Fibroblast of pulmonary artery (primary cell): ENCODE results near the gene GPC5.
A peak's percentile ranks its signal among the peaks of the same experiment; 100 is the strongest.

ENCODE experiments used
- DNase-seq: peaks from one replicate; pipeline ENCODE4 v3.0.0-alpha.2; 2010; ENCODE audit warnings: low read depth
- H3K4me3 ChIP-seq: replicated peaks from 2 replicates; pipeline ENCODE4 v1.5.1; 2011; ENCODE audit warnings: low read depth, mild to moderate bottlenecking, control low read depth, low read length, moderate library complexity
- TF ChIP-seq, protein P1 (sequence below): IDR thresholded peaks from 2 replicates; pipeline ENCODE4 v1.5.1; 2011; ENCODE audit warnings: mild to moderate bottlenecking, control low read depth, low read length, inconsistent platforms; ENCODE audit errors: missing control alignments

GPC5 gene

DNA sequence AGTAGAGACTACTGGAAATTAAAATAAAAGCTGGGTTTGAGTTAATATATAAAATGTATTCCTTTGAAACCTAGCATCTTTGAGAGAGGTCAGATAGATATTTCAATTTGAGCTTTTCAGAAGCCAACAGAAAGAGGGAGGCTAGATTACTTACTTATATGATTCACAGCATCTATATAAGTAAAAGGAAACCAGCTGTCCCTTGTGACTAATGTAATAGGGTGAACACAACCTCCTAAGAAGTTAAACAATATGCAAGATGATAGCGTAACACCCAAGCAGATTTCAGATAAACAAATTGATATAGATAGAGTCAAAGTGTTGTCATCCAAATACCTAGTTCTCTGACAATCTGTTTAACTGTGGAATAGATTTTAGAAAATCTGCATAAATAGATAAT lies 1434.7 kb downstream of the GPC5 start:
- TF ChIP-seq, protein P1, sequence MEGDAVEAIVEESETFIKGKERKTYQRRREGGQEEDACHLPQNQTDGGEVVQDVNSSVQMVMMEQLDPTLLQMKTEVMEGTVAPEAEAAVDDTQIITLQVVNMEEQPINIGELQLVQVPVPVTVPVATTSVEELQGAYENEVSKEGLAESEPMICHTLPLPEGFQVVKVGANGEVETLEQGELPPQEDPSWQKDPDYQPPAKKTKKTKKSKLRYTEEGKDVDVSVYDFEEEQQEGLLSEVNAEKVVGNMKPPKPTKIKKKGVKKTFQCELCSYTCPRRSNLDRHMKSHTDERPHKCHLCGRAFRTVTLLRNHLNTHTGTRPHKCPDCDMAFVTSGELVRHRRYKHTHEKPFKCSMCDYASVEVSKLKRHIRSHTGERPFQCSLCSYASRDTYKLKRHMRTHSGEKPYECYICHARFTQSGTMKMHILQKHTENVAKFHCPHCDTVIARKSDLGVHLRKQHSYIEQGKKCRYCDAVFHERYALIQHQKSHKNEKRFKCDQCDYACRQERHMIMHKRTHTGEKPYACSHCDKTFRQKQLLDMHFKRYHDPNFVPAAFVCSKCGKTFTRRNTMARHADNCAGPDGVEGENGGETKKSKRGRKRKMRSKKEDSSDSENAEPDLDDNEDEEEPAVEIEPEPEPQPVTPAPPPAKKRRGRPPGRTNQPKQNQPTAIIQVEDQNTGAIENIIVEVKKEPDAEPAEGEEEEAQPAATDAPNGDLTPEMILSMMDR: no peak
- peak; percentile 21 for DNase-seq
- H3K4me3 ChIP-seq: no peak overlapping the region

DNA sequence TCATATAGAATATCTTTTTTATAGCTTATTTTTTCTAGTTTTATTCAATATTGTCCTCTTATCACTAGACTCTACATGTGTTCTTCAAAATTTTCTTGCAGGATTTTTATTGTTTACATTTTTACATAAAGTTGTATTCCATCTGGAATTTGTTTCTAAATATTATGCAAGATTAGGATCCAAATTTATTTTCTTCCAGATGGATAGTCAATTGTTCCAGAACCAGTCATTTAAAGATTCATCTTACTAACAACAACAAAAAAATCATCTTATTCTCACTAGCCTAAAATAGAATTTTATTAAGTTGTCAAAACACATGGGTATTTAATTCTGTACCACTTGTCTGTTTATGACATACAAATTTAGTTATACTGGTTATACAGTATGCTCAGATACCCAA lies 1437.8 kb downstream of the GPC5 start:
- TF ChIP-seq, protein P1: no peak
- no peak overlapping the region for H3K4me3 ChIP-seq
- no peak for DNase-seq

DNA sequence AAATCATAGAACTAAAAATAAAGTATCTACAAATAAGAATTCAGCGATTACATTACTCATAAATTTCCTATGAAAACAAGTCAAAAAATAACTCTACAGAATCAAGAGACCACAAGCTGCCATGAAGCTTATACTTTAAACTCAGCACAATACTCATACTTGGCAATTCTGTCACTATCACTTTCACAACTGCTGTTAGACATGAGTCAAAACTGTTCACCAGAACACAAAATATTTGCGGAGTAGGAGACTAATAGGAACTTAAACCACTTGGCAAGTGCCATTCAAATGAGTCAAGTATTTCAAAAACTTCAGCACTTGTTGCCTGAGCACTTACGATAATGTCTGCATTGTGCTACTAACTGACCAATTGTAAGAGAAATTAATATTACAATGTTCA lies 1440.4 kb downstream of the GPC5 start:
- TF ChIP-seq, protein P1: no peak
- DNase-seq: peak; percentile 90
- H3K4me3 ChIP-seq: no peak overlapping the region

DNA sequence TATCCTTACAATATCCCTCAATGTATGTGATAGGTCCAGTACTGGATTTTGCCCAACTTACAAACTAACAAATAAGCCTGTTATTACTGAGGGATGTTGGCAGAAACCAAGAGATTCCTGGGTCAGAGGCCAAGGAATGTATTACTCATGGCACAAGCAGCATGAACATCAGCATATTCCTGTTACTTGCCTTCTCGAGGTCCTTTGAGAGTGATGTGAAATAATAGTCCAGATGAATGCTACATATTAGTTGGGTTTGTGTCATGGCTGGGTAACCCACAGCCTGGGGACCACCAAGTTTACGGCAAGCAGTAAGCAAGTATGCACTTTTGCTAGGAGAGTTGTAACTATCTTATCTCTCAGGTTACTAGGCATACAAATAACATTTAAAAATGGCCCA lies 1443.7 kb downstream of the GPC5 start:
- DNase-seq: peak; percentile 92
- TF ChIP-seq, protein P1: no peak

DNA sequence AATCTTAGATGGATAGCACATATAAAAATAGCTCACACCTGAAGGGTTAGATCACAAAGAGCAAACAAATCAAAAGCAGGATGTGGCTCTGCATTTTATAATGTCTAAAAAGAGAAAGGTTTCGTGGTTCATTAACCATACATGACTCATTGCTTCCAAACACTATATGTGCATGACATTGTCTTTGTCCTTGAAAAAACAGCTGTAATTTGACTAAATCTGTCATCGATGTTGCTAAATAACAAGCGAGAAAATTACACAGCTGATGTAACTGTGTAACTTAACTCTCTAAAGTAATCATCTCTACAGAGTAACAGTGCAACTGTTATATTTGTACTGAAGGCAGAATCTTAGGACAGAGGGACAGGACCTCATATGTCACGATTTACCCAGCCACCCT lies 1445.1 kb downstream of the GPC5 start:
- H3K4me3 ChIP-seq: no peak overlapping the region
- DNase-seq: peak; percentile 76
- TF ChIP-seq, protein P1: no peak

More for the DNA sequence above, 1443.7 kb downstream of the GPC5 start:
- H3K4me3 ChIP-seq: no peak overlapping the region

DNA sequence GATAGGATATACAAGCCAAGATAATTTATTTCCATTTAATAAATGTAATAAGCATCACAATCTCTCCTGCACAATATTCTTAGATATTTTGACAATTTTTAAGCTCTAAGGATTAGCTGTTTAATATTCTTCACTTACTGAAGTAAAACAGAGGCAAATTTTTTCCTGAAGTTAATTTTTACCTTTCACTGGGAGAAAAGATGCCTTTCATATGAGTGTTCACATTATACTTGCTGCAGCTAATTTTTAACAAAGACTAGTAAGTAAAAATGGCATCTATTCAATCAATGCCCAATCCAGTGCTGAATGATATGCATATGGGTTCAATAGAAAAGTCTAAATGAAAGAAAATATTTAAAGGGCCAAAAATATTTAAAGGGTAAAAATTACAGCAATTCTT lies 1451.0 kb downstream of the GPC5 start:
- DNase-seq: no peak
- TF ChIP-seq, protein P1: no peak
- no peak overlapping the region for H3K4me3 ChIP-seq

DNA sequence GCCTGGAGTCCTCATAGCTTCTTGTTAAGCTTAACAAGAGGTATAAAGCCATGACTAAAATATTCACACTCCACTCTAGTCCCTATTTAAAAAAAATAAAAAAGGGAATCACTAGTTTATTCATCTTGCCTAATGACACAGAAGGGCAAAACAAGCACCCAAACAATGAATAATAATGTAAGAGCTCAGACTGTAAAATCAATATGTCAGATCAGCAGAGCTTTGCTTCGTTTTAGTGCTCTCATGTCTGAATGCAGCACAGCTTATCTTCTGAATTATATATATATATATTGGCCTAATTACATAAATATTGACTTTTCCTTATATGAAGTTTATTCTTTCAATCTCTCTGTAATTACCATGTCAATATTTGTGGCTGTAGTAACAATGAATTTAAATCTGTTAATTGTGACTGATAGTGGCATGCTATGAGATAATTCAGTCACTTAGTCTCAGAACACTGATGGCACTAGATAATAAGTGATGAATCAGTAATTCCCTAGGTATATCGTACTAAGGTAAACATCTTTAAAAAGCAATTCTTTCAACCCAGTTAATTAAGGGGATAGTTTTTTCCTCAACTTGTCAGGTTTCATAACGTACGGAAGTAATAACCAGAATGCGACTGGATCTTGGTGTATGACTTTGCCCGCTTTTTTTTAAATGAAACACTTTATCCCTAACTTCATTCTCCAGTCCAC lies 1466.3 kb downstream of the GPC5 start:
- no peak for DNase-seq
- H3K4me3 ChIP-seq: no peak overlapping the region
- TF ChIP-seq, protein P1: no peak
